ENCODE data around the gene FAHD2A.
"Not testable (repeated sequence)": the region's sequence is repeated elsewhere in the genome, so short reads cannot be mapped to it uniquely, and the experiment has no call there.

The FAHD2A gene

GRCh38 chr2:95402370-95403203 lies at the start of gene FAHD2A:
Gene FAHD2A (plus strand): TSS chr2:95402708. CDS start chr2:95405559, 2,851 bp downstream.
- peak; percentile 89 for DNase-seq

- DNase-seq, result no peak
These were observed 49.4 kb upstream of the FAHD2A start for GRCh38 chr2:95353055-95353575.

- no peak for DNase-seq
These were observed 48.7 kb upstream of the FAHD2A start for GRCh38 chr2:95353613-95354468.

GRCh38 chr2:95354469-95354901 lies 48.0 kb upstream of the FAHD2A start:
- no peak for DNase-seq

GRCh38 chr2:95354925-95355324 lies 47.6 kb upstream of the FAHD2A start:
- no peak for DNase-seq

GRCh38 chr2:95355486-95355885 lies 47.0 kb upstream of the FAHD2A start:
- DNase-seq, result not testable (repeated sequence)

GRCh38 chr2:95356821-95357700 lies 45.4 kb upstream of the FAHD2A start:
- DNase-seq, result no peak

- no peak for DNase-seq
These were observed 44.7 kb upstream of the FAHD2A start for GRCh38 chr2:95357717-95358280.

GRCh38 chr2:95359031-95359430 lies 43.5 kb upstream of the FAHD2A start:
- peak; percentile 79 for DNase-seq

- no peak for DNase-seq
These were observed 43.0 kb upstream of the FAHD2A start for GRCh38 chr2:95359501-95359930.

- no peak for DNase-seq
These were observed 41.1 kb upstream of the FAHD2A start for GRCh38 chr2:95361216-95361980.

- no peak for DNase-seq
These were observed 40.0 kb upstream of the FAHD2A start for GRCh38 chr2:95362486-95362885.

- DNase-seq, result no peak
These were observed 36.0 kb upstream of the FAHD2A start for GRCh38 chr2:95366514-95366913.

- DNase-seq, result no peak
These were observed 30.2 kb upstream of the FAHD2A start for GRCh38 chr2:95372216-95372829.

- no peak for DNase-seq
These were observed 29.7 kb upstream of the FAHD2A start for GRCh38 chr2:95372845-95373244.

GRCh38 chr2:95374029-95374428 lies 28.5 kb upstream of the FAHD2A start:
- DNase-seq, result no peak

- DNase-seq, result no peak
These were observed 28.0 kb upstream of the FAHD2A start for GRCh38 chr2:95374451-95374920.

GRCh38 chr2:95374921-95375471 lies 27.5 kb upstream of the FAHD2A start:
- peak; percentile 12 for DNase-seq

- DNase-seq, result no peak
These were observed 26.9 kb upstream of the FAHD2A start for GRCh38 chr2:95375532-95376150.

Measured in fibroblast of upper back skin (primary cell).